GM12878 (cell line): ENCODE measurements around the gene SLC25A51. TPM values are rescaled to one million over a fixed set of nuclear protein-coding genes. Genes with fewer than 3 reads are reported as not detected.
"Not testable (repeated sequence)": the region's sequence is repeated elsewhere in the genome, so short reads cannot be mapped to it uniquely, and the experiment has no call there.

ENCODE experiments used
- ATAC-seq: fragments of 200-7000 bp; cut with Tn5 transposase; 3 replicates; pipeline ENCODE4 v1.9.1; 2020; ENCODE audit warnings: mild to moderate bottlenecking, moderate library complexity
- BruUV-seq: library from RNA; stranded (reverse); fragments of 400-500 nt; replicated peaks from 2 replicates; lab custom pipeline; 2021; lab: Mats Ljungman, UMichigan
- CTCF ChIA-PET: fragments of 300-600 bp; sonication (Branson Sonifier 250); formaldehyde crosslinking; extraction: SDS; loops from one replicate; lab custom pipeline; 2021; ENCODE audit warnings: inconsistent platforms; lab: Yijun Ruan, JAX
- POLR2A ChIA-PET: fragments of 350-600 bp; formaldehyde crosslinking; extraction: SDS; loops from one replicate; lab custom pipeline; 2021; ENCODE audit warnings: inconsistent platforms; lab: Charles Lee
- RAD21 ChIA-PET: fragments of 300-600 bp; sonication (Branson Sonifier 250); formaldehyde crosslinking; loops from one replicate; lab custom pipeline; 2023; ENCODE audit warnings: antibody characterized with exemption; ENCODE audit not compliant: unreplicated experiment; lab: Charles Lee
- SMC1A ChIA-PET: fragments of 300-600 bp; sonication (Branson Sonifier 250); formaldehyde crosslinking; loops from one replicate; lab custom pipeline; 2023; ENCODE audit not compliant: unreplicated experiment, uncharacterized antibody; lab: Charles Lee
- DNase-seq: peaks from one replicate; pipeline ENCODE4 v3.0.0-alpha.2; 2011; ENCODE audit warnings: low read depth, low spot score
- FAIRE-seq: peaks from 3 replicates; lab custom pipeline; 2011; peaks lifted over from hg19 to GRCh38; lab: Jason Lieb, UNC
- H2AFZ ChIP-seq: 2 replicates; pipeline ENCODE4 v1.6.0; 2011; ENCODE audit warnings: low read depth, low read length, control low read depth; ENCODE audit not compliant: control insufficient read depth
- H3K27ac ChIP-seq: 2 replicates; pipeline ENCODE4 v1.5.1; 2011; ENCODE audit warnings: control low read depth; ENCODE audit not compliant: control insufficient read depth, insufficient read depth
- H3K27me3 ChIP-seq, 2 experiments: replicated peaks in 1 of 2; 2 replicates each; pipeline versions ENCODE4 v1.6.0 to v1.6.1; 2011; ENCODE audit warnings: low read length in 1 of 2; ENCODE audit not compliant: control insufficient read depth in 2 of 2, insufficient read depth in 2 of 2
- H3K36me3 ChIP-seq, 2 experiments: 2 replicates each; pipeline ENCODE4 v1.5.1; 2011; ENCODE audit warnings: low read length in 1 of 2; ENCODE audit not compliant: control insufficient read depth in 2 of 2, insufficient read depth in 2 of 2
- H3K4me1 ChIP-seq: 2 replicates; pipeline ENCODE4 v1.6.1; 2011; ENCODE audit warnings: mild to moderate bottlenecking, low read length, moderate library complexity, mixed read lengths; ENCODE audit not compliant: control insufficient read depth, insufficient read depth
- H3K4me2 ChIP-seq: 2 replicates; pipeline ENCODE4 v1.6.0; 2011; ENCODE audit warnings: control low read depth; ENCODE audit not compliant: control insufficient read depth, insufficient read depth
- H3K4me3 ChIP-seq: fragments of 200-600 bp; sonication (generic); 2 replicates; pipeline ENCODE4 v1.5.1; 2016
- H3K79me2 ChIP-seq: 2 replicates; pipeline ENCODE4 v1.6.0; 2011; ENCODE audit warnings: low read length; ENCODE audit not compliant: control insufficient read depth, insufficient read depth
- H3K9ac ChIP-seq: 2 replicates; pipeline ENCODE4 v1.8.0; 2011; ENCODE audit warnings: low read length, control low read depth, mixed read lengths; ENCODE audit not compliant: control insufficient read depth, insufficient read depth
- H3K9me3 ChIP-seq: replicated peaks from 3 replicates; pipeline ENCODE4 v1.5.1; 2011; ENCODE audit warnings: mild to moderate bottlenecking, low read length; ENCODE audit not compliant: control insufficient read depth, insufficient read depth
- H4K20me1 ChIP-seq: 2 replicates; pipeline ENCODE4 v1.6.0; 2011; ENCODE audit not compliant: control insufficient read depth, insufficient read depth
- BRCA1 ChIP-seq: IDR thresholded peaks from 2 replicates; pipeline ENCODE4 v1.6.1; 2011; ENCODE audit warnings: low read depth, low read length, improper control_type of control experiment
- JUNB ChIP-seq: IDR thresholded peaks from 2 replicates; pipeline ENCODE4 v1.6.1; 2016; ENCODE audit warnings: antibody characterized with exemption, mild to moderate bottlenecking
- KDM1A ChIP-seq: fragments of 200-600 bp; sonication (generic); IDR thresholded peaks from 2 replicates; pipeline ENCODE4 v1.6.1; 2016; ENCODE audit warnings: borderline replicate concordance
- NRF1 ChIP-seq: conservative IDR thresholded peaks from 2 replicates; pipeline ENCODE4 v1.6.1; 2011; ENCODE audit warnings: mild to moderate bottlenecking, low read depth, low read length, improper control_type of control experiment
- SREBF2 ChIP-seq: IDR thresholded peaks from 2 replicates; pipeline ENCODE4 v1.6.1; 2012; ENCODE audit warnings: mild to moderate bottlenecking, low read length
- STAT3 ChIP-seq: IDR thresholded peaks from 2 replicates; pipeline ENCODE4 v1.6.1; 2011; ENCODE audit warnings: low read depth, low read length, improper control_type of control experiment
- ZNF384 ChIP-seq: IDR thresholded peaks from 2 replicates; pipeline ENCODE4 v1.6.1; 2012; ENCODE audit warnings: low read depth, mild to moderate bottlenecking, low read length, improper control_type of control experiment, borderline replicate concordance
- WGBS: methylation state at CpG from one replicate; pipeline ENCODE4 v1.1.6; 2016; ENCODE audit warnings: low lambda C conversion rate; ENCODE audit not compliant: insufficient replicate concordance, insufficient coverage; ENCODE audit errors: missing lambda C conversion rate; 5-methylcytosine and 5-hydroxymethylcytosine counted together
- in situ Hi-C: fragments of 300-500 bp; cut with MboI; formaldehyde crosslinking; loops from 9 replicates; pipeline ENCODE4 v1.14.3; 2018; ENCODE audit warnings: mixed read lengths
- intact Hi-C: fragments of 100-400 bp; cut with micrococcal nuclease; formaldehyde crosslinking; loops from one replicate; pipeline ENCODE4 v1.14.2; 2022; ENCODE audit not compliant: unreplicated experiment
- polyA plus RNA-seq, 11 experiments: library from polyadenylated mRNA; depleted of rRNA in 4 of 11; unstranded in 6 of 11; stranded (reverse) in 5 of 11; fragments of >200 nt; fragmentation: Nextera tagmentation in 4 of 11; fragmentation: Illumina TruSeq in 1 of 11; extraction: Ambion mirVana in 4 of 11; extraction: Trizol in 1 of 11; gene quantifications; 1 replicate in 1 of 11; 2 replicates in 10 of 11; pipeline versions ENCODE4 v1.2.1 to v1.2.3, GENCODE V29; 2011 to 2016; ENCODE audit warnings: inconsistent platforms in 2 of 11, missing spikeins in 2 of 11, low read depth in 1 of 11
- total RNA-seq, 4 experiments: library from RNA; depleted of rRNA in 3 of 4; stranded (reverse); fragments of >200 nt in 3 of 4; fragmentation: Illumina TruSeq in 1 of 4; extraction: Trizol in 1 of 4; gene quantifications; 2 replicates each; pipeline versions ENCODE4 v1.2.1 to v1.2.3, GENCODE V29; 2013 to 2021
- TF ChIP-seq, protein P1 (sequence below): fragments of 450-650 bp; IDR thresholded peaks from 2 replicates; pipeline ENCODE4 v1.6.1; 2018; ENCODE audit warnings: borderline replicate concordance, mild to moderate bottlenecking; ENCODE audit not compliant: partially characterized antibody

The SLC25A51 gene
- total and polyA plus RNA-seq, 10 of the 15 experiments (the other 5 are each of a cell fraction or from before 2014, with no cell fraction given) = 3.8 to 29.3 (median 13.2) TPM

DNA sequence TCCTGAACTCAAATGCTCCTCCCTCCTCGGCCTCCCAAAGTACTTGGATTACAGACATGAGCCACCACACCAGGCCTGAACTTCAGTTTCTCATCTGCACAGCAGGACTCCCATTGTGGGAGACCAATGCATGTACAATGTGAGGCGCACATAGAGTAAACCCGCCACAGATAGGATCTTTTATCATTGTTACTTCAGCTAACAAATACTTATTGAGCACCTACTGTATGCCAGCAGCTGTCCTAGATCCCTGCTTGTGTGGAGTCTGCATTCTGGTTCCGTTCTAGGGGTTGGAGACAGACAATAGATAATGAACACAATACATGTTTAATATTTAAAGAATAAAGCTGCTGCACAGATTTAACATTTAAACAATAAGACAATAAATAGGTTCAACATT lies 6.3 kb upstream of the SLC25A51 start:
- no TSS peak for BruUV-seq
- intact Hi-C loops = no loop called here
- TF ChIP-seq KDM1A (no peak), ZNF384 (no peak), SREBF2 (no peak), STAT3 (no peak), BRCA1 (no peak), JUNB (no peak), NRF1 (no peak)
- TF ChIP-seq, protein P1, sequence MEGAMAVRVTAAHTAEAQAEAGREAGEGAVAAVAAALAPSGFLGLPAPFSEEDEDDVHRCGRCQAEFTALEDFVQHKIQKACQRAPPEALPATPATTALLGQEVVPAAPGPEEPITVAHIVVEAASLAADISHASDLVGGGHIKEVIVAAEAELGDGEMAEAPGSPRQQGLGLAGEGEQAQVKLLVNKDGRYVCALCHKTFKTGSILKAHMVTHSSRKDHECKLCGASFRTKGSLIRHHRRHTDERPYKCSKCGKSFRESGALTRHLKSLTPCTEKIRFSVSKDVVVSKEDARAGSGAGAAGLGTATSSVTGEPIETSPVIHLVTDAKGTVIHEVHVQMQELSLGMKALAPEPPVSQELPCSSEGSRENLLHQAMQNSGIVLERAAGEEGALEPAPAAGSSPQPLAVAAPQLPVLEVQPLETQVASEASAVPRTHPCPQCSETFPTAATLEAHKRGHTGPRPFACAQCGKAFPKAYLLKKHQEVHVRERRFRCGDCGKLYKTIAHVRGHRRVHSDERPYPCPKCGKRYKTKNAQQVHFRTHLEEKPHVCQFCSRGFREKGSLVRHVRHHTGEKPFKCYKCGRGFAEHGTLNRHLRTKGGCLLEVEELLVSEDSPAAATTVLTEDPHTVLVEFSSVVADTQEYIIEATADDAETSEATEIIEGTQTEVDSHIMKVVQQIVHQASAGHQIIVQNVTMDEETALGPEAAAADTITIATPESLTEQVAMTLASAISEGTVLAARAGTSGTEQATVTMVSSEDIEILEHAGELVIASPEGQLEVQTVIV = no peak

DNA sequence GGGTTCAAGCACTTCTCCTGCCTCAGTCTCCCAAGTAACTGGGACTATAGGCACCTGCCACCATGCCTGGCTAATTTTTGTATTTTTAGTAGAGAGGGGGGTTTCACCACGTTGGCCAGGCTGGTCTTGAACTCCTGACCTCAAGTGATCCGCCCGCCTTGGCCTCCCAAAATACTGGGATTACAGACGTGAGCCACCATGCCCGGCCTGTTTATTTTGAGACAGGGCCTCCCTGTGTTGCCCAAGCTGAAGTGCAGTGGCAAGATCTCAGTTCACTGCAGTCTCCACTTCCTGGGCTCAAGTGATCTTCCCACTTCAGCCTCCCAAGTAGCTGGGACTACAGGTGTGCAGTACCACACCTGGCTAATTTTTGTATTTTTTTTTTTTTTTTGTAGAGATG lies 5.9 kb upstream of the SLC25A51 start:
- not testable (repeated sequence) for BruUV-seq

More for the DNA sequence above, 6.3 kb upstream of the SLC25A51 start:
- H3K4me3 ChIP-seq = no peak overlapping the region
- ChIA-PET RAD21 (interaction anchor here (1.6 kb wide), 1 partner anchor 408 kb away, joined by 4 read pairs; no protein-coding TSS in a partner anchor), CTCF (interaction anchor here (2.3 to 9.5 kb wide), 3 partner anchors 8 to 452 kb away, joined by 11 to 120 read pairs (median 88); no protein-coding TSS in a partner anchor), SMC1A (interaction anchor here (0.6 to 2.7 kb wide), 5 partner anchors 19 to 451 kb away, joined by 3 to 14 read pairs (median 6); no protein-coding TSS in a partner anchor), POLR2A (no interaction called here)
- no peak for DNase-seq
- H3K4me1 ChIP-seq = no peaks in the 10 kb centered on the region; the same call in 1 of the 2 replicates
- H3K4me2 ChIP-seq = no peak overlapping the region
- no peaks in the 10 kb centered on the region for H3K36me3 ChIP-seq
- no peak overlapping the region for H2AFZ ChIP-seq
- in situ Hi-C loops = loop anchor here (5.0 to 25.0 kb wide), 3 partner anchors 252 to 777 kb away; no protein-coding TSS in a partner anchor
- H3K27me3 ChIP-seq = no peaks in the 10 kb centered on the region
- 55% methylated on average over 4 of the region's 4 CpGs for WGBS
- H3K27ac ChIP-seq = no peak overlapping the region
- no peaks in the 10 kb centered on the region for H3K79me2 ChIP-seq
- ATAC-seq = no peak
- no peak for FAIRE-seq
- H4K20me1 ChIP-seq = no peaks in the 10 kb centered on the region
- H3K9me3 ChIP-seq = no peaks in the 10 kb centered on the region; the same call in 2 of the 3 replicates
- no peak overlapping the region for H3K9ac ChIP-seq

More for the DNA sequence above, 5.9 kb upstream of the SLC25A51 start:
- H2AFZ ChIP-seq, H3K4me3 ChIP-seq, FAIRE-seq, ATAC-seq, H3K9ac ChIP-seq, H3K4me2 ChIP-seq, DNase-seq, H3K4me1 ChIP-seq, H3K36me3 ChIP-seq, H3K27ac ChIP-seq, H4K20me1 ChIP-seq, H3K27me3 ChIP-seq, H3K79me2 ChIP-seq, H3K9me3 ChIP-seq: not testable (repeated sequence)
- ChIA-PET SMC1A (interaction anchor here (1.0 kb wide), 1 partner anchor 354 kb away, joined by 3 read pairs; no protein-coding TSS in a partner anchor), RAD21 (interaction anchor here (1.9 kb wide), 1 partner anchor 179 kb away, joined by 6 read pairs; no protein-coding TSS in a partner anchor), POLR2A (interaction anchor here (0.7 kb wide), 1 partner anchor 12 kb away, joined by 4 read pairs; no protein-coding TSS in a partner anchor), CTCF (interaction anchor here (9.5 kb wide), 1 partner anchor 453 kb away, joined by 120 read pairs; no protein-coding TSS in a partner anchor)
- 60% methylated on average over 5 of the region's 5 CpGs for whole genome bisulfite sequencing
- in situ Hi-C loops = loop anchor here (5.0 to 25.0 kb wide), 5 partner anchors 252 to 777 kb away; partner anchors contain the start of gene POLR1E
- intact Hi-C loops = loop anchor here (10.0 kb wide), 1 partner anchor 315 kb away; the partner anchor contains the start of gene TOMM5
